Omental fat pad (tissue), 4 donors: Measurements from ENCODE around the gene SRRM5. TPM values are rescaled to one million over a fixed set of nuclear protein-coding genes. Genes with fewer than 3 reads are reported as not detected.
"Not testable (repeated sequence)": the region's sequence is repeated elsewhere in the genome, so short reads cannot be mapped to it uniquely, and the experiment has no call there.

Experiments used
- ATAC-seq: fragments of 150-250 bp; one replicate; pipeline ENCODE4 v1.9.1; 2016; ENCODE audit warnings: mild to moderate bottlenecking, moderate library complexity; ENCODE audit not compliant: low FRiP score
- DNase-seq: peaks from one replicate; pipeline ENCODE4 v3.0.0-alpha.2; 2019; ENCODE audit warnings: low spot score
- CTCF ChIP-seq, 3 donors: fragments of 450-650 bp; IDR thresholded peaks; one replicate each; pipeline ENCODE4 v1.5.1; 2016 to 2017; ENCODE audit warnings: antibody characterized with exemption in 3 of 3, mild to moderate bottlenecking in 3 of 3, moderate library complexity in 2 of 3
- total RNA-seq, 4 donors: library from RNA; depleted of rRNA; stranded (reverse); fragments of >200 nt; gene quantifications; one replicate each; pipeline ENCODE4 v1.1.0, GENCODE V29; 2016

Gene SRRM5
- total RNA-seq, 4 donors from 2014 or later, result 0.12 to 0.46 (median 0.38) TPM; not detected in 1

DNA sequence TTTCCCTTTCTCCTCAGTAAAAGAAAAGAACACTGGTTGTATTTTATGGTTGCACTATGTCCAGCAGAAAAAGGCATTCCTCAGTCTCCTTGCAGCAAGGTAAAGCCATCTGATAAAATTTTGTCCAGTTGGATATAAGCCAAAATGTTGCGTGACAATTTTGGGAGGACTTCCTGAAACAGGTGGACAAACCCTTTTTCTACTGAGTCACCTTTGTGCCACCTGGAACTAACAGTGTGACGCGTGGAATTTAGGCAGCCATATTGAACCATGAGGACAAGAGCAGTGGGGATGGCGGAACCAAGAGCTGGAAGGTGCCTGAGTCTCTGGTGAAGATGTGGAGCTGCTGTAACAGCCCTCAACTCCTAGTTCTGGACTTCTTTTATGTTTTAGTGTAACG, 19.6 kb downstream of the SRRM5 start:
- no peak for TF ChIP-seq CTCF (IDR thresholded peaks at IDR 0.05)
- no peak for ATAC-seq
- DNase-seq, result no peak

GRCh38 chr19:43633520-43633919, 21.6 kb downstream of the SRRM5 start:
- no peak for ATAC-seq
- no peak for TF ChIP-seq CTCF (IDR thresholded peaks at IDR 0.05)
- DNase-seq, result no peak

DNA sequence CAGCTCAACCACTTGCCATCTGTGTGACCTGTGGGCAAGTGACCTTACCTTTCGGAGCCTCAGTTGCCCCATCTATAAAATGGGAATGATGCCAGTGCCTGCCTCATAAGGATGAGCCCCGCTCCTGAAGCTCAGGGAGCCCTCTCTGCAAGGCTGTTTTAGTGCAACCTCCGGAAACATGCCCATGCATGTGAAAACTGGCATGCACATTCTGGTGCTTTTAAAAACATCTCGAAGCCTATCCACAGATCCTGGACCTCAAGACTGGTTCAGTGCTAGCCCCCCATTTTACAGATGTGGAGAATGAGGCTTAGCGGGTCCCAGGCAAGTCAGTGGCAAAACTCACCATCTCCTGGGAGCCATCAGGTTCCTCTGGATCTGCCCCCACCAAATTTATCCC, 22.2 kb downstream of the SRRM5 start:
- ATAC-seq, result no peak
- DNase-seq, result no peak
- no peak for TF ChIP-seq CTCF (IDR thresholded peaks at IDR 0.05)

- ATAC-seq (no peak), DNase-seq (no peak)
Measured at GRCh38 chr19:43634506-43634871, 22.6 kb downstream of the SRRM5 start.

DNA sequence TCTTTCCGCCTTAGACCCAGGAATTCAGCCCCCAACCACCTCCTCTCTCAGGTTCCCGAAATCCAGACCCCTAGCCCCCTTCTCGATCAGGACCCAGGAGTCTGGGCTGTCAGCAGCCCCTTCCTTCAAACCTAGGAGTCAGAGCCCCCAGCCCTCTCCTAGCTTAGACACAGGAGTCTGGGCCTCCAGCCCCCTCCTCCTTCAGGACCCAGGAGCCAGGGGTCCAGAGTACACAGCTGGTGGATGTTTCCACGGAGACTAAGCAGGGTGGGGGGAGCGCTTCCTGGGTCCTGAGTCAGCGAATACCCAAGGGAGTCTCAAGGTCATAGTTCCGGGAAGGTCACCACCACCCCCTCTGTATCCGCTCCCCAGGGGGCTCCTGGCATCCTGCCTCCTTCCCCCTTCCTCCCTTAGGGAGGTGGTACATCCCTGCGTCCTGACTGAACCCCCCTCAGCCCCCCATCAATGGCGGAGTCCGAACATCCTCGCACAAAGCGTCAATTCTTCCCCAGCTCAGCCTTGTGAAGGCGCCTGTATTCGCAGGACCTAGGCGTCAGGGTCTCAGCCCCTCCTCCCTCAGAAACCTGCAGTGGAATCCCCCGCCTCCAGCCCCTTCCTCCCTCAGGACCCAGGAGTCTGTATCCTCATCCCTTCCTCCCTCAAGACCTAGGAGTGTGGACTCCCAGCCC, 23.1 kb downstream of the SRRM5 start:
- no peak for TF ChIP-seq CTCF (IDR thresholded peaks at IDR 0.05)
- ATAC-seq (no peak), DNase-seq (no peak)

More at GRCh38 chr19:43634506-43634871, 22.6 kb downstream of the SRRM5 start:
- TF ChIP-seq CTCF (IDR thresholded peaks at IDR 0.05), result no peak

- not testable (repeated sequence) for ATAC-seq, DNase-seq
Measured at GRCh38 chr19:43635561-43635940, 23.7 kb downstream of the SRRM5 start.

- ATAC-seq (no peak), DNase-seq (no peak)
Measured at GRCh38 chr19:43636121-43636683, 24.3 kb downstream of the SRRM5 start.

More at GRCh38 chr19:43636121-43636683, 24.3 kb downstream of the SRRM5 start:
- TF ChIP-seq CTCF (IDR thresholded peaks at IDR 0.05), result no peak
